DMS153 treated with DMSO at 0.1 percent for 48 hours (cell line): ENCODE measurements around the gene ZNF276.
"Not testable (repeated sequence)": the region's sequence is repeated elsewhere in the genome, so short reads cannot be mapped to it uniquely, and the experiment has no call there.

ENCODE experiments used
- DNase-seq: peaks from one replicate; lab custom pipeline; 2025; ENCODE audit not compliant: unreplicated experiment; lab: John Stamatoyannopoulos, UW

The ZNF276 gene

GRCh38 chr16:89733792-89734191 lies 12.5 kb downstream of the ZNF276 start:
- no peak for DNase-seq

DNA sequence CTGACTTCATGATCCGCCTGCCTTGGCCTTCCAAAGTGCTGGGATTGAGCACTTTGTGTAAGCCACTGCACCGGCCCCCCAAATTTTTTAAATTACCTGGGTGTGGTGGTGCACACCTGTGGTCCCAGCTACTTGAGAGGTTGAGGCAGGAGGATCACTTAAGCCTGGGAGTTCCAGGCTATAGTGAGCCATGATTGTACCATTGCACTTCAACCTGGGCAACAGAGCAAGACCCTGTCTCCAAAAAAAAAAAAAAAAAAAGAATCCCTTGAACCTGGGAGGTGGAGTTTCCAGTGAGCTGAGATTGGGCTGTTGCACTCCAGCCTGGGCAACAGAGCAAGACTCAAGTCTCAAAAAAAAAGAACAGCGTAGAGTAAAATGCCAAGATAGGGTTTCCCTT lies 15.2 kb downstream of the ZNF276 start:
- no peak for DNase-seq

DNA sequence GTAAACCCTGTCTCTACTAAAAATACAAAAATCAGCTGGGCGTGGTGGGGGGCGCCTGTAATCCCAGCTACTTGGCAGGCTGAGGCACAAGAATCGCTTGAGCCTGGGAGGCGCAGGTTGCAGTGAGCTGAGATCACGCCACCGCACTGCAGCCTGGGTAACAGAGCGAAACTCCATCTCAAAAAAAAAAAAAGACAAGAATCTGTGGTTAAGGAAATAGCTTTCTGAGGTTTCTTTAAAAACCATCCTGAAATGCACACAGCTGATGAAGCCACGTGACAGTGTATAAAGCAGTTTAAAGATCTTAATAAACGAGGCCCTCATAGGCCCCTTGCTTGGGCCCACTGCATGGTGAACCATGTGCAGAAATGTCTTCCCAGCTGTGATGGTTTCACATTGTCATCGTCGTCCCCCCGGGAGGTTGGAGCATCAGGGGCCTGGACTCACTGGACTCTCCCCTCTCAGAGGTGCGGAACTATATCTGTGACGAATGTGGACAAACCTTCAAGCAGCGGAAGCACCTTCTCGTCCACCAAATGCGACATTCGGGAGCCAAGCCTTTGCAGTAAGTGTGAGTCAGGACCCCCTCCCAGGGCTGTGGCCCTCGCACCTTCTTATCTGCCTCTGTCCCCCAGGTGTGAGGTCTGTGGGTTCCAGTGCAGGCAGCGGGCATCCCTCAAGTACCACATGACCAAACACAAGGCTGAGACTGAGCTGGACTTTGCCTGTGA lies 16.2 kb downstream of the ZNF276 start:
- no peak for DNase-seq

DNA sequence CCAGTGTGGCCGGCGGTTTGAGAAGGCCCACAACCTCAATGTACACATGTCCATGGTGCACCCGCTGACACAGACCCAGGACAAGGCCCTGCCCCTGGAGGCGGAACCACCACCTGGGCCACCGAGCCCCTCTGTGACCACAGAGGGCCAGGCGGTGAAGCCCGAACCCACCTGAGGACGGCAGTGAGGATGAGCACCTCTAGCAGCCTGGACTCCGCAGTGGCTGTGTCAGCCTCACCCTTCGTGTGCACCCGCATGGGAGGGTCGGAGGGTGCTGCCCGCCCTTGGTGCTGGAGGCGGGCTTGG lies 16.7 kb downstream of the ZNF276 start:
- DNase-seq = no peak

DNA sequence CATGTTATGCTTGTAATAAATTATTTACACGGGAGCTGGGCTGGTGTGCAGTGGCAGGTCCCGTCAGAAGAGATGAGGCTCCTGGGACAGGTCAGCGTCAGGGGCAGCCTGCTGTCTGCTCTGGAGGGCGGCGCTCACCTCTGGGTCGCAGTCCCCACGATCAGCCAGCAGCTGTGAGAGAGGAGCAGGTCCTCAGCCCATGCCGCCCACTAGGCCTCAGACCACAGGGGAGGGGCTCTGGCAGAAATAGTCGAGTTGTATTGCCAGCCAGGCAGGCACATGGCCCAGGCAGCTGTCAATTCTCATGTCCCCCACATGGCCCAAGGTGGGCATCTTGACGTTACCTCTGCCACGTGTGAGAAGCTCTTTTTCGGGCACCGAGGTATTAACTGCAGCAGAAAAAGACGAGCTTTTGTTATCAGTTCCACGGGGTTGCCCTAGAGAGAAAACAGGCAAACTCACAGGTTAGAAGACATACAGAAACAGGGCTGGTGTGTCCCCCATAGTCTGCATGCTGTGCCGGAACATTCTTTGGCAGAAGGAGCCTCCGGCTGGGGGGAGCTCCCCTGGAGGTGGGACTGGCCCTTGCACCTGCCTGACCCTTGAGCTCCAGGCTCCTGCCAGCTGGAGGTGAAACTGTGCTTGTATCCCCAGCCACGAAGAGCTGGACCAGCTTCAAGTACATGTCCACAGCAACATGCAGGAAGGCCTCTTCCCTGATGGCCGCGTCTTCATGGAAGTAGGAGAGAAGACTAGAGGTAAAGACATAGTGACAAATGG lies 17.4 kb downstream of the ZNF276 start:
- DNase-seq = no peak

DNA sequence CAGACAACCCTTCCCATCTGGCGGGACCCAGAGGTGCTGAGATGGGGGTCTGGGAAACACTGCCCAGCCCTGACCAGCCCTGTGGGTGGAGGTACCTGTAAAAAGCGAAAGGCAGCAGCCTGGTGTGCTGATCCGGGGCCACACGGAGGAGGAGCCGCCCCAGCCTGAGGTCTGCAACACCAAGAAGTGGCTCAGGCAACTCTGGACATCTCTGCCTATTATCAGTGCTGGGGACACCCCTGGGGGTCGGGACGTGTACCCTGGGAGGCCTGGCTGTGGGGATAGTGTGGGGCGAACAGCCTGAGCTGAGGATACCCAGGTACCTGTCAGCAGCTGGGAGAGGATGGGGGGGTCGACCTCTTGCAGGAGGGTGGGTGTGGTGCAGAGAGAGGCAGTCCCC lies 18.0 kb downstream of the ZNF276 start:
- DNase-seq = no peak

- no peak for DNase-seq
Measured at GRCh38 chr16:89741342-89742014, 20.1 kb downstream of the ZNF276 start.

GRCh38 chr16:89742948-89743347 lies 21.6 kb downstream of the ZNF276 start:
- DNase-seq = no peak

GRCh38 chr16:89744813-89745212 lies 23.5 kb downstream of the ZNF276 start:
- no peak for DNase-seq

GRCh38 chr16:89746043-89746442 lies 24.7 kb downstream of the ZNF276 start:
- DNase-seq = no peak

GRCh38 chr16:89748076-89748475 lies 26.7 kb downstream of the ZNF276 start:
- DNase-seq = no peak

- no peak for DNase-seq
Measured at GRCh38 chr16:89748921-89749320, 27.6 kb downstream of the ZNF276 start.

DNA sequence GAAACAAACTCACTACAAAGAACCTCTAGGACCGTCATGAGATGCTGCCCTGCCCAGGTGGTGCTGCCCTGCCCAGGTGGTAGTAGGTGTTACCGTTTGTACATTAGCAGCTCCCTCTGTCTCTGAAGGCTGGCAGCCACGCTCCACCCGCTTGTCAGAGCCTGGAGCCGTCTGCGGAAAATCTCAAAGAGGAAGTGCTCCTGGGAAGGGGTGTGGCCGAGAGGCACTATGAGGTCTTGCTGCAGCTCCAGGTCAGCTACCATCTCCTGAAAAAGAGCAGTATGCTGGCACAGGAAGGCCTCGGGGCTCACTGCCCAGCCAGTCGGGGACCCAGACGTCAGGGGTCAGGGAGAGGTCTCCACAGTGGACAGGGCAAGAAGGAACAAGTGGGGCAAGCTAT lies 28.3 kb downstream of the ZNF276 start:
- DNase-seq = no peak

GRCh38 chr16:89759746-89760340 lies 38.5 kb downstream of the ZNF276 start:
- DNase-seq = no peak

- DNase-seq = no peak
Measured at GRCh38 chr16:89761304-89761922, 40.1 kb downstream of the ZNF276 start.

DNA sequence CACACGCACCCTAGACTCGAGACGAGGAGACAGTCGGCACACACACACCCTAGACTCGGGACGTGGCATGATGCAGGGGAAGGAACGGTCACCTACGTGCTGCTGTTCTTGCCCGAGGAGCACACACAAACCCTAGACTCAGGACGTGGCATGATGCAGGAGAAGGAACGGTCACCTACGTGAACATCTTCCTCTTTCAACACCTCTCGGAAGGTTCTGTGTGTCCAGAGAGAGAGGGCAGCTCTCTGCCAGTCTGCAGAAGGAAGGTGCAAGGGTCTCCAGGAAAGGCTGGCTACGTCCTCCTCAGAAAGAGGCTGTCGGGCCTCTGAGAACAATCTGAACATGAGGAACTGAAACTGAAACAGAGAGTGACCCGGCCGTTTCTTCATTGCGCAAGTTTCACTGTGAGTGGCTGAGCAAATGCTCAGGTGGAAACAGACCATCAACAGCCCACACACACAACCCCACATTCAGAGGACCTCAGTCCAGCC lies 43.4 kb downstream of the ZNF276 start:
- DNase-seq = no peak

DNA sequence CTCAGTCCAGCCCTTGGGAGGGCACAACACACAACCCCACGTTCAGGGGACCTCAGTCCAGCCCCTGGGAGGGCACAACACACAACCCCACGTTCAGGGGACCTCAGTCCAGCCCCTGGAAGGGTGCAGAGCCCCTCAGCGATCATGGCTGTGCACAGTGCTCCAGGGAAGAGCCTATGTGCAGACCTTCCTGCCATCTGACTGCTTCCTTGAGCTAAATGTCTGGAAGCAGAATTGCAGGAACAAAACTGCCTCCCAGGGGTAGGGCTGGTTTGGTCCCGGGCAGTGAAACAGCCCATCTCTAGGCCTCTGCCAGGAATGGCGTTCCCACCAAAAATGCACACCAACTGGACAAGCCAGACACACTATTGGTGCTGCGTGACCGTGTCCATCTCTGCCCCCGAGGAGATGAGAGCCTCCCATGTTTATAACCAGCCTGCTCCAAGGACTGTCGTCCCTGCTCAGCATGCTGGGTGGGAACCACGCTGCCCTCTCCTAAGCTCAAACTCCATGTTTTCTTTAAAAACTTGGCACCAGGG lies 44.0 kb downstream of the ZNF276 start:
- no peak for DNase-seq

GRCh38 chr16:89770367-89770766 lies 49.0 kb downstream of the ZNF276 start:
- DNase-seq = no peak

DNA sequence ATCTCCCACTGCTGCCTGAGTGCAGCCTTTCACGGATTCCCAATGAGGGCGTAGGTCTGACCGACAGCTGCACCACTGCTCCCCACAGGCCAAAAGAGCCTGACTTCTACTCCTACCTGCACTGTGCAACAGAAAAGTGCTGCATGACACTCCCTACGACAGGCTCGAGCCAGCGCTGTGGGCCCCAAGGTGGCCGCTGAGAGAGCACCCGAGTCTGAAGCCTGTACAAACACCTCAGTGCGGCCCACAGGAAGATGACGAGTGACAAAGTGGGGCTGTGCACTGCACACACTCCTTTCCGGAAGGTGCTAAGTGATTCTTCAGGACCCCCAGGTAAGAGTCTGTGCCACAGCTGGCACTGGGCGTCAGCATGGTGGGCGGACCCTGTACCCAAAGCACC lies 53.9 kb downstream of the ZNF276 start:
- DNase-seq = no peak

- not testable (repeated sequence) for DNase-seq
Measured at GRCh38 chr16:89778211-89778610, 56.9 kb downstream of the ZNF276 start.
